MV-4-11 (cell line): Measurements from ENCODE around the gene P2RY2.
A peak's percentile ranks its signal among the peaks of the same experiment; 100 is the strongest.

Source experiments
- DNase-seq: peaks from one replicate; lab custom pipeline; 2025; lab: John Stamatoyannopoulos, UW

P2RY2 gene

GRCh38 chr11:73205661-73206343 is 12.3 kb upstream of the P2RY2 start:
- DNase-seq = peak; percentile 97

DNA sequence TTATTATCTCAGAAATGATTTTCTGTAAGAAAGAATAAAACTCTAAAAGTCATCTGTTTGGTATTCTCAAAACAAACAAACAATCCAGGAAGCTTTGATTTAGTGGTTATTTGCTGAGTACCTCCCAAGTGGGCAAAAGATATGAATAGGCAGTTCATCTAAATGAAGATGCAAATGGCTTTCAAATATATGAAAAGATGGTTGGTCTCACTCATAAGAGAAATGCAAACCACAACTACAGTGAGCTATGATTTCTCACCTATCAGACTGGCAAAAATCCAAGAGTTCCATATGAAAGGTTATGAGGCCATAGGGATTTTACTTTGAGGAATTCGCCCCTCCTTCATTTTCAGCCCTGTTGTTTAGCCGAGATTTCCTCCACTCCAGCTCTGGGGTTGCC is 11.3 kb upstream of the P2RY2 start:
- DNase-seq = no peak

DNA sequence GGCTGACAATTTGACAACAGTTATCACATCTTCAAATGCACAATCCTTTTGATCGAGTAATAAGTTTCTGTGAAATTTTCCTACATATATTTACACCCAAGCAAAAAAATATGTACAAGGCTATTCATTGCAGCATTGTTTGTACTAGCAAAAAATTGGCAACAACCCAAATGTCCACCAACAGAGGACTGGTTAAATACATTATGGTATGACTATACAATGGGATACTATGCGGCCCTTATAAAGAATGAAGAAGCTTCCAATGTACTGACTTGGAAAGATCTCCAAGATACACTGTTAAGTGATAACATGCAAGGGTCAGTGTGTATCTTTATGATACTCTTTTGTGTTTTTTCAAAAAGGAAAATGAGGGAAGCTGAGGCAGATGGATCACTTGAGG is 8.2 kb upstream of the P2RY2 start:
- DNase-seq = no peak

- DNase-seq = peak; percentile 89
These were observed 7.0 kb upstream of the P2RY2 start for GRCh38 chr11:73210916-73211667.

- DNase-seq = no peak
These were observed 4.6 kb upstream of the P2RY2 start for GRCh38 chr11:73213196-73214143.

- DNase-seq = peak; percentile 74
These were observed 2.6 kb upstream of the P2RY2 start for GRCh38 chr11:73215191-73216134.

DNA sequence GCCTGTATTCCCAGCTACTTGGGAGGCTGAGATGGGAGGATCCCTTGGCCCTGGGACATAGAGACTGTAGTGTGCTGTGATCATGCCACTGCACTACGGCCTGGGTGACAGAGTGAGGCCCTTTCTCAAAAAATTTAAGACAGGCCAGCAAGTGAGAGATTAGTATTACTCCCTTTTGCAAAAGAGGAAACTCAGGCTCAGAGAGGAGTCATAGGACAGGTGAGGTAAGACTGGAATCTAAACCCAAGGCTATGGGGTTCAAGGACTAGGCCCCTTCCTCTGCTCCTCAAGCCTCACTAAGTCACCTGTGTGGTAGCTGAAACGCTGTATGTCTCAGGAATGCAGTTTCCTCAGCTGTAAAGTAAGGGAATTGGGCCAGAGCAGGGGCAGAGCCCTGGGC is 1.6 kb upstream of the P2RY2 start:
- DNase-seq = peak; percentile 42

DNA sequence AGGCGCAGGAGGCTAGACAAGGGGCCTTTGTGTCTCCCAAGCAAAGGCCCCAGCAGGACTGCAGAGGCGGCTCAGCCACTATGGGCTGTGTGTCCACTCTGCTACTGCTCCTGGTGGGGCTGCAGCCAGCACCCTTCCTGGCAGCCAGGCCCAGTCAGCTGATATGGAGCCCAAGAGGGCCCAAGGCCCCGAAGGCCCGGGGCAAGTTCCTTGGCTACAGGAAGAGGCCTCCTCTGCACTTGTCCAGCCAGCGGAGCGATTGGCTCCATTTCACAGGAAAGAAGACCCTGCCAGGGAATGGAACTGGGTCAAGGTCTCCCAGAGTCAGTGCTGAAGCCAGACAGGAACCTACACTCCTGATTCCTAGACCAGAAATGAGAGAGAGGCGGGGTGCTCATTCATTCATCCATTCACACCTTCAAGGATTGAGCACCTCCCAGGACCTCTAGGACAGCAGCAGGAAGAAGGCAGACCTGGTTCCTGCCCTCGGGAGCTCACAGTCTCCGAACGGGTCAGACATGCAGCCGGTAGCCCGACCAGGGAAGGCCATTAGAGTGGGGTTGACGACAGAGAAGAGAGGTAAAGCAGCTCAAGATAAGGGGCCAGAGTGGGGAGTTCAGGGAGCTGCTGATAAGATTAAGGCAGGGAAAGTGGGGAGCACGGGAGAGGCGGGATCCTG is 811 bp upstream of the P2RY2 start:
- DNase-seq = peak; percentile 20

DNA sequence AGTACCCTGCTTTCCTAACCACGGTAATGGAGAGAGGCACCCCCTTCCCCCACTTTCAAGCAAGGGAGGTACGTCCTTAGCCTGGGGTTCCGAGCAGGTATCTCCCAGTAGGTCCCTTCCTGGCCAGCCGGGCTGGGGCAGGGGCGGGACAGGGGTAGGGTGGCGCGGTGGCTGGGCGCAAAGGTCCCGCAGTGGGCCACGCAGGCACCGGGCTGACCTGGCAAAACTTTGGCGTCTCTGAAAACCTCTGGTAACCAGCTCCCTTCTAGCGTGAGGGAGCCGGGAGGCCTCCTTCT is 323 bp upstream of the P2RY2 start:
- DNase-seq = no peak

- DNase-seq = no peak
These were observed 742 bp downstream of the P2RY2 start for GRCh38 chr11:73218830-73219215.

DNA sequence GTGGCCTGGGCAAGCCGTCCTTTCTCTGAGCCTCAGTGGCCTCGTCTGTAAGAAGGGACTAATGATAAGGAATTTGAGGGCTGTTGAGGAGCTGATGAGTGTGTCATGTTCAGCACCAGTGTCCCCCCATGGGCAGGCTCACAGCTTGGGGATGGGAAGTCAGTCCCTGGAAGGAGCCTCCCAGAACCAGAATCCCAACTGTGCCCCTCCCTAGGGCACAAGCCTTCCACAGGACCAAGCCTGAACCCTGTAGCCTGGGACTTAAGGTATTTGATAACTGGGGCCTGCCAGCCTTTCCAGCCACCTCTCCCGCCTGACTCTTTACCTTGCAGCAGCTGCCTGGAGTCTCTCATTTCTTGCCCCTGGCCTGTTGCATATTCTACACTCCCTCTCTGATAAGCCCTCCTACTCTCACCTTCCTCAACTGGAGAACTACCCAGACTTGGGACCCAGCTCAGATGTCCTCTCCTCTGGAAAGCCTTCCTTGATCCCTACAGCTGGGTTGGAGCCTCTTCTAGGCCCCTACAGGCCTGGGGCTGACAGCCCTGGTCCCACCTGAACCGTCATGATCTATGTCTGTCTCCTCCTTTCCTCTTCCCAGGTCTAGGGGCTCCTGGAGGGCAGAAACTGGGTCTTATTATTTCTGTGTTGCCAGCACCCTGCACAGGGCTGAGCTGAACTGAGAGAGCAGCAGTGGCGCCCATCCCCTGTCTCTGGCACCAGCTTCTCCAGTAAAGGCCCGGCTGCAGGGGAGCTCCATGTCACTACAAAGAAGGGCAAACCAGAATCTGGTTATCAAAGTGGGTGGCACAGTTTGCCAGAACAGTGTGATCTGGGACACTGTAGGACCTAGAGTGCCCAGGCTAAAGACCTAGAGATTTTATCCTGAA is 1.6 kb downstream of the P2RY2 start:
- DNase-seq = no peak

GRCh38 chr11:73221451-73221850 is 3.4 kb downstream of the P2RY2 start:
- DNase-seq = no peak

GRCh38 chr11:73221996-73222395 is 3.9 kb downstream of the P2RY2 start:
- DNase-seq = no peak

- peak; percentile 27 for DNase-seq
These were observed 6.1 kb downstream of the P2RY2 start for GRCh38 chr11:73223998-73224730.

- no peak for DNase-seq
These were observed 7.1 kb downstream of the P2RY2 start for GRCh38 chr11:73225001-73225686.

- DNase-seq = no peak
These were observed 7.8 kb downstream of the P2RY2 start for GRCh38 chr11:73225851-73226250.

DNA sequence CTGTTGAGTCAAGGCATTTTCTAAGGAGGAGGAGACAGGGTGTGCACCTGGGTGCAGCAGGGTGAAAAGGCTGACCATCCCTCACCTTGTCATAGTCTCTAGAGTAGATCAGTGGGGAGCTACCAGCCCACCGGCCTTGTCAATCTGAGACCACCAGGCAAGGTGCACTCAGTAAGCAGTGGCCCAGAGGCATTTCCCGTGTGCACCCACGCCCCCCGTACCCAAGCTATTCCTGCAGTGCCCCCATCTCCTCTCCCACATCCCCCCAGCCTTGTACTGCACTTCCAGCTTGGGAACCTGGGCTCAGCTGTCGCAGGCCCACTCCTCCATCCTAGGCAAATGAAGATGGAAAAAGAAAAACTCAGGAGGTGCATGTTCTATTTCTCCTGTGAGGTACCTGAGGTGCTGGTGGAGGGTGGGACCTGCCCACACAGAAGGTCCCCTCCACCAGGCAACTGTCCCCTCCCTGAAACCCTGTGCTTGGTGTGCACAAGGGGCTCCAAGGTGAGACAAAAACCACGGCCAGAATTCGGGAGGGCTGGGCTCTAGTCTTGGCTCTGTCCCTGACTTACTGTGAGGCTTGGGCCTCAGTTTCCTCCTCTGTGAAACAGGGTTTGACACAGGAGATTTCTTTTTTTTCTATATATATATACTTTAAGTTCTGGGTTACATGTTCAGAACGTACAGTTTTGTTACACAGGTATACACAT is 8.4 kb downstream of the P2RY2 start:
- no peak for DNase-seq

DNA sequence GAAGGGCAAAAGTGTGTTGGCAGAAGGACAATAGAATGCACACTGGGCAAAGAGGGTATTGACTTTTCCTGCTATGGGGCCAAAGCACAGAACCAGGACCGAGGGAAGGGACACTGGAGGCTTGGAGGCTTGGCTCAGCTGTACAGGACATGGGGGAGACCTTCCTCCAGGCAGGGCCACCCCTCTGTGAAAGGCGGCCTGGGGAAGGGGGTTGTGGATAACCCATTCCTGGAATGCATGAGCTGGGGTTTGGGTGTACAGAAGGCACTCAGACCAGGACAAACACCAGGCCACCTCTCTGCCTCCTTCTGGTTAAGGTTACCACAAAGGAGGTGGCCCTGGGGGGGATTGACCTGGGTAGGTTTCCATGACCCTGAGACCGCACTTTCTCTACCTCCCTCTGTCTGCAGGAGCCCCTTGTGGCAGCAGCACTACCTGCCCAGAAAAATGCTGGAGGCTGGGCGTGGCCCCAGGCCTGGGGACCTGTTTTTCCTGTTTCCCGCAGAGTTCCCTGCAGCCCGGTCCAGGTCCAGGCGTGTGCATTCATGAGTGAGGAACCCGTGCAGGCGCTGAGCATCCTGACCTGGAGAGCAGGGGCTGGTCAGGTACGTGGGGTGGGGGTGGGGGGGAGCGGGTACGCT is 9.6 kb downstream of the P2RY2 start:
- DNase-seq = no peak
